T-helper 1 cell treated with Interleukin-12 subunit alpha and Interleukin-12 subunit beta and Interleukin-4 antibody, amounts not matched to agents 30 μg/mL and 1 μg/mL, for 36 hours (primary cell): ENCODE measurements around the gene CABP1.

Experiments
- H3K27ac Mint-ChIP-seq: one replicate; pipeline ENCODE4 v1.8.0; 2021; ENCODE audit warnings: mild to moderate bottlenecking, mixed read lengths
- H3K27me3 Mint-ChIP-seq: one replicate; pipeline ENCODE4 v1.8.0; 2021; ENCODE audit warnings: low read depth, mixed read lengths
- H3K36me3 Mint-ChIP-seq: one replicate; pipeline ENCODE4 v1.8.0; 2021; ENCODE audit warnings: low read depth, mixed read lengths
- H3K4me1 Mint-ChIP-seq: one replicate; pipeline ENCODE4 v1.8.0; 2021; ENCODE audit warnings: low read depth, mixed read lengths
- H3K4me3 Mint-ChIP-seq: one replicate; pipeline ENCODE4 v1.8.0; 2021; ENCODE audit warnings: mild to moderate bottlenecking, moderate library complexity, mixed read lengths
- H3K9me3 Mint-ChIP-seq: one replicate; pipeline ENCODE4 v1.8.0; 2021; ENCODE audit warnings: mixed read lengths

The CABP1 gene

GRCh38 chr12:120650233-120650690 is 9.8 kb downstream of the CABP1 start:
- Mint-ChIP-seq H3K27ac (no peak overlapping the region), H3K36me3 (no peaks in the 10 kb centered on the region), H3K27me3 (peaks cover 57% of the 10 kb centered on the region), H3K4me1 (peaks cover 15% of the 10 kb centered on the region), H3K4me3 (no peak overlapping the region), H3K9me3 (no peaks in the 10 kb centered on the region)

- Mint-ChIP-seq H3K27me3 (peaks cover 42% of the 10 kb centered on the region), H3K9me3 (no peaks in the 10 kb centered on the region), H3K36me3 (no peaks in the 10 kb centered on the region), H3K27ac (no peak overlapping the region), H3K4me1 (peaks cover 13% of the 10 kb centered on the region), H3K4me3 (no peak overlapping the region)
Measured at GRCh38 chr12:120651821-120652220, 11.4 kb downstream of the CABP1 start.

- H3K36me3 Mint-ChIP-seq: no peaks in the 10 kb centered on the region
- peaks cover 10% of the 10 kb centered on the region for H3K4me1 Mint-ChIP-seq
- H3K27ac Mint-ChIP-seq: no peak overlapping the region
- peaks cover 38% of the 10 kb centered on the region for H3K27me3 Mint-ChIP-seq
- H3K9me3 Mint-ChIP-seq: no peaks in the 10 kb centered on the region
- H3K4me3 Mint-ChIP-seq: no peak overlapping the region
Measured at GRCh38 chr12:120652656-120653435, 12.4 kb downstream of the CABP1 start.

GRCh38 chr12:120653611-120654010 is 13.2 kb downstream of the CABP1 start:
- Mint-ChIP-seq H3K27ac (no peak overlapping the region), H3K9me3 (no peaks in the 10 kb centered on the region), H3K27me3 (peaks cover 33% of the 10 kb centered on the region), H3K4me1 (peaks cover 7% of the 10 kb centered on the region), H3K4me3 (no peak overlapping the region), H3K36me3 (no peaks in the 10 kb centered on the region)

- no peak overlapping the region for H3K27ac Mint-ChIP-seq
- H3K36me3 Mint-ChIP-seq: no peaks in the 10 kb centered on the region
- no peak overlapping the region for H3K4me3 Mint-ChIP-seq
- H3K9me3 Mint-ChIP-seq: no peaks in the 10 kb centered on the region
- H3K4me1 Mint-ChIP-seq: no peaks in the 10 kb centered on the region
- H3K27me3 Mint-ChIP-seq: peaks cover 24% of the 10 kb centered on the region
Measured at GRCh38 chr12:120654656-120655055, 14.2 kb downstream of the CABP1 start.

GRCh38 chr12:120656008-120656407 is 15.6 kb downstream of the CABP1 start:
- H3K4me3 Mint-ChIP-seq: no peak overlapping the region
- no peaks in the 10 kb centered on the region for H3K36me3 Mint-ChIP-seq
- H3K27me3 Mint-ChIP-seq: peaks cover 11% of the 10 kb centered on the region
- H3K27ac Mint-ChIP-seq: no peak overlapping the region
- no peaks in the 10 kb centered on the region for H3K4me1 Mint-ChIP-seq
- H3K9me3 Mint-ChIP-seq: no peaks in the 10 kb centered on the region

- no peak overlapping the region for H3K27ac Mint-ChIP-seq
- H3K4me3 Mint-ChIP-seq: no peak overlapping the region
Measured at GRCh38 chr12:120658286-120659150, 18.1 kb downstream of the CABP1 start.

GRCh38 chr12:120659151-120659525 is 18.7 kb downstream of the CABP1 start:
- Mint-ChIP-seq H3K4me3 (no peak overlapping the region), H3K9me3 (no peaks in the 10 kb centered on the region), H3K4me1 (no peaks in the 10 kb centered on the region), H3K27me3 (no peaks in the 10 kb centered on the region), H3K36me3 (no peaks in the 10 kb centered on the region), H3K27ac (no peak overlapping the region)

More at GRCh38 chr12:120658286-120659150, 18.1 kb downstream of the CABP1 start:
- H3K4me1 Mint-ChIP-seq: no peaks in the 10 kb centered on the region
- no peaks in the 10 kb centered on the region for H3K9me3 Mint-ChIP-seq
- H3K27me3 Mint-ChIP-seq: no peaks in the 10 kb centered on the region
- H3K36me3 Mint-ChIP-seq: no peaks in the 10 kb centered on the region

GRCh38 chr12:120661432-120661831 is 21.0 kb downstream of the CABP1 start:
- no peaks in the 10 kb centered on the region for H3K4me1 Mint-ChIP-seq
- H3K9me3 Mint-ChIP-seq: no peaks in the 10 kb centered on the region
- H3K36me3 Mint-ChIP-seq: no peaks in the 10 kb centered on the region
- no peak overlapping the region for H3K27ac Mint-ChIP-seq
- H3K4me3 Mint-ChIP-seq: no peak overlapping the region
- H3K27me3 Mint-ChIP-seq: no peaks in the 10 kb centered on the region

GRCh38 chr12:120662879-120663278 is 22.5 kb downstream of the CABP1 start:
- no peak overlapping the region for H3K27ac Mint-ChIP-seq
- no peaks in the 10 kb centered on the region for H3K36me3 Mint-ChIP-seq
- H3K9me3 Mint-ChIP-seq: no peaks in the 10 kb centered on the region
- H3K4me1 Mint-ChIP-seq: no peaks in the 10 kb centered on the region
- H3K4me3 Mint-ChIP-seq: no peak overlapping the region
- no peaks in the 10 kb centered on the region for H3K27me3 Mint-ChIP-seq

GRCh38 chr12:120663741-120664140 is 23.3 kb downstream of the CABP1 start:
- H3K27me3 Mint-ChIP-seq: no peaks in the 10 kb centered on the region
- H3K4me3 Mint-ChIP-seq: no peak overlapping the region
- no peaks in the 10 kb centered on the region for H3K9me3 Mint-ChIP-seq
- H3K4me1 Mint-ChIP-seq: no peaks in the 10 kb centered on the region
- no peak overlapping the region for H3K27ac Mint-ChIP-seq
- no peaks in the 10 kb centered on the region for H3K36me3 Mint-ChIP-seq

GRCh38 chr12:120666571-120667390 is 26.4 kb downstream of the CABP1 start:
- no peaks in the 10 kb centered on the region for H3K4me1 Mint-ChIP-seq
- no peaks in the 10 kb centered on the region for H3K9me3 Mint-ChIP-seq
- H3K27ac Mint-ChIP-seq: no peak overlapping the region
- no peak overlapping the region for H3K4me3 Mint-ChIP-seq
- H3K36me3 Mint-ChIP-seq: no peaks in the 10 kb centered on the region
- no peaks in the 10 kb centered on the region for H3K27me3 Mint-ChIP-seq

- no peaks in the 10 kb centered on the region for H3K9me3 Mint-ChIP-seq
- no peaks in the 10 kb centered on the region for H3K27me3 Mint-ChIP-seq
- no peaks in the 10 kb centered on the region for H3K4me1 Mint-ChIP-seq
- H3K36me3 Mint-ChIP-seq: no peaks in the 10 kb centered on the region
- no peak overlapping the region for H3K27ac Mint-ChIP-seq
- H3K4me3 Mint-ChIP-seq: no peak overlapping the region
Measured at GRCh38 chr12:120668091-120668867, 27.9 kb downstream of the CABP1 start.
